HEK293 (cell line): ENCODE data around the gene TRIM28.

Experiments
- ZFP3 ChIP-seq: fragments of 450-650 bp; formaldehyde crosslinking; IDR thresholded peaks from 2 replicates; pipeline ENCODE4 v1.5.1; 2016; ENCODE audit warnings: low read depth, missing biosample characterization, missing genetic modification characterization
- ZNF138 ChIP-seq: fragments of 450-650 bp; formaldehyde crosslinking; IDR thresholded peaks from 2 replicates; pipeline ENCODE4 v1.5.1; 2016; ENCODE audit warnings: missing biosample characterization, missing genetic modification characterization, borderline replicate concordance
- TF ChIP-seq, protein P1 (sequence below): fragments of 450-650 bp; formaldehyde crosslinking; IDR thresholded peaks from 2 replicates; pipeline ENCODE4 v1.5.1; 2016; ENCODE audit warnings: missing biosample characterization, missing genetic modification characterization

DNA sequence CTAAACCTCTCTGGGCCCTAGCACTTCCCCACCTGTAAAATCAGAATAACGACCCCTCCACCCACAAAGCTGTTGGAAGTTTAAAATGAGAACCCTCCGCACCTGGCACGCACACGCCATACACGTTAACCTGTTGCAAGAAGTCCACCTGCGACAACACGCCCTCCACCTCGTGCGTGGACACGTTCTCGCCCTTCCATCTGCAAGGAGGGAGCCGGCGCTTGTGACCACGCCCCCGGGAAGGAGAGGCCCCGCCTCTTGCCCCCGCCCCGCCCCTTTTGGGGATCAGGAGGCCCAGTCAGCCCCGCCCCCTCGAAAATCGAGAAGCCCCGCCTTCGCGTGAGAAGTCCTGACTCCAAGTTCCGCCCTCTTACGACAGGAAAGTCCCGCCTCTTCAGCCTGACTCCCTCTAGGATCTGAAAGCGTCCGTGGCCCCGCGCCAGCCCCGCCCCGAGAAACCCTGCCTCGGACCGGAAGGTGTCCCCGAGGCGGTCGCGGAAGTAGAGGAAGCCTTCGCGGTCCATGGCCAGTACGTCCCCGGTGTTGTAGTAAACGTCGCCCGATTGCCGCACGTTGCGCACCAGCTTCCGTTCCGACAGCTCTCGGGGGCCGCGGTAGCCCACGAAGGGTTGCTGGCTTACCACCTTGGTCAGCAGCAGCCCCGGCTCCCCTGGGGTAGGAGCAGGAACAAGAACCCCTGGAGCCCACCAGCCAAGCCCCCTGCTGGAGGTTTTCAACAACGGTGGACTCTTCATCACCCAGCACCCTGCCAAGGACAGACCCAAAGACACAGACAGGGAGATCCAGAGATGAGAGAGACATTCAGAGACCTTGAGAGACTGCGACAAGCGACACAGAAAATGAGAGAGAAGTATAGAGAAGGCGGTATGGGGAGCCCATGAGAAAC, 44.6 kb upstream of the TRIM28 start:
- TF ChIP-seq, protein P1, sequence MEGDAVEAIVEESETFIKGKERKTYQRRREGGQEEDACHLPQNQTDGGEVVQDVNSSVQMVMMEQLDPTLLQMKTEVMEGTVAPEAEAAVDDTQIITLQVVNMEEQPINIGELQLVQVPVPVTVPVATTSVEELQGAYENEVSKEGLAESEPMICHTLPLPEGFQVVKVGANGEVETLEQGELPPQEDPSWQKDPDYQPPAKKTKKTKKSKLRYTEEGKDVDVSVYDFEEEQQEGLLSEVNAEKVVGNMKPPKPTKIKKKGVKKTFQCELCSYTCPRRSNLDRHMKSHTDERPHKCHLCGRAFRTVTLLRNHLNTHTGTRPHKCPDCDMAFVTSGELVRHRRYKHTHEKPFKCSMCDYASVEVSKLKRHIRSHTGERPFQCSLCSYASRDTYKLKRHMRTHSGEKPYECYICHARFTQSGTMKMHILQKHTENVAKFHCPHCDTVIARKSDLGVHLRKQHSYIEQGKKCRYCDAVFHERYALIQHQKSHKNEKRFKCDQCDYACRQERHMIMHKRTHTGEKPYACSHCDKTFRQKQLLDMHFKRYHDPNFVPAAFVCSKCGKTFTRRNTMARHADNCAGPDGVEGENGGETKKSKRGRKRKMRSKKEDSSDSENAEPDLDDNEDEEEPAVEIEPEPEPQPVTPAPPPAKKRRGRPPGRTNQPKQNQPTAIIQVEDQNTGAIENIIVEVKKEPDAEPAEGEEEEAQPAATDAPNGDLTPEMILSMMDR (tag by site-specific recombination) = 0 out of 2 replicates have a peak, but pooled peaks have one; percentile 24
- TF ChIP-seq ZFP3 = no peak
- TF ChIP-seq ZNF138 (tag by site-specific recombination) = 0 out of 2 replicates have a peak, but pooled peaks have one; percentile 17
